GM18499 (cell line): ENCODE results near the gene FARP1.

ENCODE experiments used
- ATAC-seq: cut with Tn5 transposase; IDR thresholded peaks from one replicate; pipeline ENCODE4 v1.9.1; 2021; ENCODE audit warnings: moderate number of reproducible peaks; ENCODE audit not compliant: insufficient read depth, unreplicated experiment

FARP1 gene

DNA sequence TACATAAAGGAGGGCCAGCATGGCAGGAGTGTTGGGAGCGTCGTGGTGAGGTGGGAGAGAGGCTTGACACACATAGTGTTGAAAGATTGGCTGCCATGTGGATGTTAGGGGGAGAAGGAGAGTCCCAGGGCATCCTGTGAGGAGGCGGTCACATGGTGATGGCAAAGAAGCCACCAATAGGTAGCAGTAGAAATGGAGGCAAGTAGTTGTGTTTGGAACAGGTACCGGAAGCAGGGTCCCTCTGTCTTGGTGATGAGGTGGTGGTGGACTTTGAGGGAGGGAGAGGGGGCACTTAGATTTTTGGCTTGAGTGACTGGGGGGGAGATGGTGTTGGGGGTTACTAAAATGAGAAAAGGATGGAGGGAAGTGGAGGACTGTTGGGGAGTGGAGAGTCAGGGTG is 227.4 kb downstream of the FARP1 start:
- ATAC-seq = no peak

- no peak for ATAC-seq
Observed at GRCh38 chr13:98370806-98371515, 228.1 kb downstream of the FARP1 start.

- ATAC-seq = no peak
Observed at GRCh38 chr13:98371516-98372023, 228.7 kb downstream of the FARP1 start.

GRCh38 chr13:98372876-98373275 is 230.0 kb downstream of the FARP1 start:
- ATAC-seq = no peak

GRCh38 chr13:98374750-98375149 is 231.9 kb downstream of the FARP1 start:
- ATAC-seq = no peak

DNA sequence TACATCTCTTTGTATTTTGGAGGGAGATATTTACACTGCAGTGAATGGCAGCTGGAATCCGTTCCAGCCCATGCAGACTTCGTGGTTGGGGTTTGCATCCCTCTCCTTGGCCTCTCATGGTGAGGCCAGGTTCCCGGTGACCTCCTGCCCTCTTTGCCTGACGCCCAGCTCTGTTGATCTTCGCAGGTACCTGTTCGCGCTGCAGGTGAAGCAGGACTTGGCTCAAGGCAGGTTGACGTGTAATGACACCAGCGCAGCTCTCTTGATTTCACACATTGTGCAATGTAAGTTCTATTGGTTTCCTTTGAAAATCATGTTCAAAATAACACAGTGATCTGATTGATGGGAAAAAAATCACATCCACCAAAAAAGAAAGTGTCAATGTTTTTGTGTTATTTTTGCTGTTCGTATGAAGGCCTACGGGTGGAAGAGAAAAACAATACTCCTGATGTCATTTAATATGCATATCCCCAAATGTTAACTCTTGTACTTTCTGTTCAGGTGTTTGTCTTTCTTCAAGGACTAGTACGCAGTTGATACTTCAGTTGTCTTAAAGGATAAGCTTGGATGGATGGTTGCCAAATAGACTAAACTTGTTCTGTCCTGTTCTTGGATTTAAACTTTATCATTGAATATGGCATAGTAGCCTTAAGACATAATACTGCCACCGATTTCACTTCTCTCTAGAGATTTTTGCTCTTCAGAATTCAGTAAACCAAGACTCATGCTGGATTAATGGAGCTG is 234.9 kb downstream of the FARP1 start:
- ATAC-seq = no peak

DNA sequence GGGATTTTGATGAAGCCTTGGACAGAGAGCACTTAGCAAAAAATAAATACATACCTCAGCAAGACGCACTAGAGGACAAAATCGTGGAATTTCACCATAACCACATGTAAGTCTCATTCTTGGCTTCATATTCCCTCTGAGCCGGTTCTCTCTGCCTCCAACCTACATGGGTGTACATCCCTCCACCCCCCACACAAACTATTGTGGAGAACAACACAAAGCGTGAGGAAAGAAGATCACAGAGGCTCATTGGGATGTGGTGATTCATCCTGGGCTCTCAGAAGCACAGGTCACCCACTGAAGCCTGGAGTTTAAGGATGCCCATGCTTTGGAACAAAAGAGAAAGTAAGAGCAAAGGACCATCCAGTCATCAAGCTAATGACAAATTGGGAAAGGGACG is 241.8 kb downstream of the FARP1 start:
- ATAC-seq = no peak

DNA sequence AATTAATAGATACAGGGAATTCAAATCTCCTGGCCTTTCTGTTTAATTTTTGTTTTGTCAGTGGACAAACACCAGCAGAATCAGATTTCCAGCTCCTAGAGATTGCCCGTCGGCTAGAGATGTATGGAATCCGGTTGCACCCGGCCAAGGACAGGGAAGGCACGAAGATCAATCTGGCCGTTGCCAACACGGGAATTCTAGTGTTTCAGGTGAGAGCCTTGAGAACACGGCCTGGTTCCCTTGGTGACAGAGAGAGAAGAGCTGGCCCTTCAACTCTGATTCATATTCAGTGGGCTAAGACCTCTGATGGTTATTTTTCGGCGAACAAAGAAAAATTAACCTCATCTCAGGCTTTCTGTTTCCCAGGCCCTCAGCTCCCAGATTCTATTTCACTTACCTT is 242.7 kb downstream of the FARP1 start:
- no peak for ATAC-seq

DNA sequence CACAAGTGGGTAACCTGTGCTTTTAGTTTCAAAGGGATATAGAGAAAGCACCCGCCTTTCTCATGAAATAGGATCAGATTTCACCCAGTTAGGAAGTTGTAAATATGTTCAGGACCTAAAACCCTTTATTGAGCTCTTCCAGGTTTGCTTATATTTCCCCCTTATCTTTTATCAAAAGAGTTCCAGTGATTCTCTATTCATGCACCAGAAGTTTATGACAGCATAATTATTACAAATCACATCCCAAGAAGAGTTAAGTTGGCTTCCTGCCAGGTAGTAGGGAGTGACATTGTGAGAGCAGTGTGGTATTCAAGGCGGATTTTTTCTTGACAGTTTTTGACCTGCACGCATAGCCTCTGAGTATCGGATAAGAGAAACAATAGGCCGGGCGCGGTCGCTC is 243.7 kb downstream of the FARP1 start:
- no peak for ATAC-seq

- no peak for ATAC-seq
Observed at GRCh38 chr13:98389319-98389718, 246.4 kb downstream of the FARP1 start.

DNA sequence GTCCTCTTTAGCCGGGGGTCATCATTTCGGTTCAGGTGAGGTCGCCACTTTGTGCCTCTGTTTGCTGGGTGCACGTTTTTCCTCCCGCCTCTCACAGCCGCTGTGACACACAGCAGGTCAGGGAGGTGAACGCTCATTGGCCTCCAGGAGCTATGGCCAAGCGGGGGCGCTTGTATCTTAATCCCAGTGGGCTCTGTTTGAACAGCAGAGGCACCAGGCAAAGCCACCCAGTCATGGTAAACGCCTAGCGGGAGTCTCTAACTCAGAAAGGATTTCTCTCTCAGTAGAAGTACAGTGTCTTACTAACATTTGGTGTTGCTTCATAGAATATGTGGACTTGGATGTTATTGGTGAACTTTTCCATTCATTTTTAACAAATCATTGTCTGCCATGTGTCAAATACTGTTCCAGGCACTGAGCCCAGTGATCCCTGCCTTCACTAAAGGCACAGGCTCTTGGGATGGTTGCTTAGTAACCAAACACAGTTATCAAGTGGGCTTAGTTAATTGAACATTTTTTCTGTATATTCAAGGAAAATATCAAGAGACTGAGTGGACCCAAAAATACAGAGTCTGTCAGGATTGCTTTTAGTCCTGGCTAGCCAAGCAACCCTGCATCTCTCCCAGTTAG is 247.3 kb downstream of the FARP1 start:
- no peak for ATAC-seq

- ATAC-seq = no peak
Observed at GRCh38 chr13:98393873-98394272, 251.0 kb downstream of the FARP1 start.

- no peak for ATAC-seq
Observed at GRCh38 chr13:98394820-98395510, 252.1 kb downstream of the FARP1 start.

GRCh38 chr13:98396071-98396710 is 253.3 kb downstream of the FARP1 start:
- no peak for ATAC-seq

- no peak for ATAC-seq
Observed at GRCh38 chr13:98397221-98397620, 254.3 kb downstream of the FARP1 start.

DNA sequence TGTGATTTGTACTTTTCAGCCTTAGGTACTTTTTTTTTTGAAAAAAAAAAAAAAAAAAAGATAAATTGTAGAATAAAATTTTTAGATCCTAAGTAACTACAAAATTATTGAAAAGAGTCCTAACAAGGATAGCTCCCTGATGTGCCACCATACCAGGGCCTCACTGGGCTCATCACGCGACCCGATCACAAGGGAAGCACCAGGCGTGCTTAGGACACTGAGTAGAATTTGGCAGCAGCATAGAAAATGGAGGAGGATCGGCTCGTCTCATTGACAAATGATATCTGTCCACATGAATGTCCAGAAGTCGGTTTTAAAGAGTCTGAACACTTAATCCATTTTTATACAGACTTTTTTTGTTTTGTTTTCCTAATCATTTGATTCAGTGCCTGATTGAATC is 255.0 kb downstream of the FARP1 start:
- ATAC-seq = no peak

DNA sequence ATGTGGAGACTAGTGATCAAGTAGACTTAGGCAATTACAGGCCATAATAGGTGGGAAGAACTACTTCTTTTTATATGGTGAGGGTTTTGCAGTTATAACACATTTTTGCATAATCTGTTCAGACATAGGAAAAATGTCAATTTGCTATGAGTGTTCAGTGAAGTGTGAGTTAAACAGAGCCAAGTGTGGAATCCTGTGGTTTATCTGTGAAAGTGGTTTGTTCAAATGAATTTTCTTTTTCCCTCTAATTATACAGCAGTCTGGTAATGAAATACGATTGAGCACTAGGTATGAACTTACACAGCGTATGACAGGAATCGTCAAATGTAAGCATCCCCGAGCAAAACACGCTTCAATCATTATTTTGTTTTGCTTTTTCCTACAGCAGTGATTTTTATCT is 255.7 kb downstream of the FARP1 start:
- no peak for ATAC-seq

DNA sequence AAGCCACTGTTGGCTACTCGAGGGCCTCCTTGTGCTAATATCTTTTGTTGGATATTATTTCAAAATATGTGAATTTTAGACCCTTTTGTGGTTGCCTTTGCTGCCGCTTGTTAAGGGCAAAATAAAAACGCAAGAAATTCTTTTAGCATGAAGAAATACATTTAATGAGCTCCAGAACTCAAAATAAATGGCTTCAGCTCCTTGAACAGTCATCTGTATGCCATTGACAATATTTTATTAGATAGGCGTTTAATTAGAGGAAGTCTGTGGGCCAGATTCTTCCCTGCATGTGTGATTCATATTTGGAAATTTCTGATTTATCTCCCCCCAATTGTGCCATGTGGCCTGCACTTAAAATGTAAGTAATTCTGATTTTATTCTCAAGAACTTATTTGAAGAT is 256.9 kb downstream of the FARP1 start:
- ATAC-seq = no peak

- ATAC-seq = no peak
Observed at GRCh38 chr13:98401934-98402333, 259.0 kb downstream of the FARP1 start.

- ATAC-seq = no peak
Observed at GRCh38 chr13:98403076-98403475, 260.2 kb downstream of the FARP1 start.
